Measurements from ENCODE around the gene SEC14L5.

Gene SEC14L5

DNA sequence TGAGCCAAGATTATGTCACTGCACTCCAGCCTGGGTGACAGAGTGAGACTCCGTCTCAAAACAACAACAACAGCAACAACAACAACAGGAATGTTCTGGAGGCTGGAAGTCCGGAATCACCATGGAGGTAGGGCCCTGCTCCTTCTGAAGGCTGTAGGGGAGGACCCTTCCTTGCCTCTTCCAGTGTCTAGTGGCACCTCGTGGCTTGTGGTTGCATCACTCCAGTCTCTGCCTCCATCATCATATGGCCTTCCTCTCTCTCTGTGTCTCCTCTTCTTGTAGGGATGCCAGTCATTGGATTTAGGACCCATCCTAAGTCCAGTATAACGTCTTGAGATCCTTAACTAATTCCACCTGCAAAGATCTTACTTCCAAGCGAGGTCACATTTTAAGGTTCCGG, 61.6 kb downstream of the SEC14L5 start:
- H3K4me3 ChIP-seq (ENCODE audit: low read depth in 1 of 2, low read length in 2 of 2): no peak overlapping the region
- no peaks in the 10 kb centered on the region for H3K36me3 ChIP-seq (ENCODE audit: control insufficient read depth in 1 of 2, insufficient read depth in 2 of 2, low read length in 2 of 2)
- H3K9me3 ChIP-seq (ENCODE audit: control insufficient read depth in 1 of 2, low read length in 2 of 2): no peaks in the 10 kb centered on the region
- H3K27ac ChIP-seq (ENCODE audit: low read length): no peak overlapping the region
- H3K27me3 ChIP-seq (ENCODE audit: low read depth, low read length): no peaks in the 10 kb centered on the region
- H3K4me1 ChIP-seq (ENCODE audit: control insufficient read depth in 1 of 2, insufficient read depth in 2 of 2, low read length in 2 of 2): no peaks in the 10 kb centered on the region

DNA sequence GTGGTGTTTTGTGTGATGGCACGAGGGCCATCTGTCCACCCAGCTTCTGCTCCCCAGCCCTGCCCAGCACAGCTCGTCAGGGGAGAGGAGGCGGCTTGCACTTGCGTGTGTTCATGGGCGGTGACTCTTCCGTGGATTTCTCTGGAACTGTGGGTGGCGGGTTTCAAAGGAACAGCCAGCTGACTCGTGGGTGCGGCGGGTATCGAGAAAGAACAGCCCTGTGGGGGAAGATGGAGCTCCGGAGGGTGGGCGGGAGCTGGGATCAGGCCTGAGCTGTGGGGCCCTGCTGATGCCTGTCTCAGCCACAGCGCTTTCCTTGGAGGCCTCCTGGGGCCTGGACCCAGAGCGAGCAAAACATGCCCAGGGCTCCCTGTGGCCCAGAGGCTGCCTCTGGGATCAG, 62.4 kb downstream of the SEC14L5 start:
- Histone ChIP-seq H3K4me1 (ENCODE audit: control insufficient read depth in 1 of 2, insufficient read depth in 2 of 2, low read length in 2 of 2) (no peaks in the 10 kb centered on the region), H3K27me3 (ENCODE audit: low read depth, low read length) (no peaks in the 10 kb centered on the region), H3K27ac (ENCODE audit: low read length) (no peak overlapping the region), H3K4me3 (ENCODE audit: low read depth in 1 of 2, low read length in 2 of 2) (no peak overlapping the region), H3K36me3 (ENCODE audit: control insufficient read depth in 1 of 2, insufficient read depth in 2 of 2, low read length in 2 of 2) (no peaks in the 10 kb centered on the region), H3K9me3 (ENCODE audit: control insufficient read depth in 1 of 2, low read length in 2 of 2) (no peaks in the 10 kb centered on the region)

DNA sequence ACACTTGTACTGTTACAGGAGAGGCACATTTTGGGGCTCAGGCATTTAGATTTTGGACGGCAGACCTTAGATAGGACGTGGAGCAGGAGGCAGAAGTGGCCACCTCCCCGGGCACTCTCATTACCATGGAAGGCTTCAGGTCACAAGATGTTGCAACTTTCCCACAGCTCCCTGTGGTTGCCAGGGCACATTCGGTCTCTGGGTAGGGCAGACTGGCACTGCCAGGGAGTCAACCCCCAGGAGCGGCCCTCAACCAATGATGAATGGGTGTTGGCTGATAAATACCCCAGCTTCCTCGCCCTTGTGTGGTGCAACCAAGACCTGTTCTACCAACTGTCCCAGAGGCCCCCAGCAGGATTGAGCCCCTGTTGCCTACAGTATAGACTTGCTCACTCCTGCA, 64.4 kb downstream of the SEC14L5 start:
- peaks cover 0 to 9% of the 10 kb centered on the region in 2 donors for H3K36me3 ChIP-seq (ENCODE audit: control insufficient read depth in 1 of 2, insufficient read depth in 2 of 2, low read length in 2 of 2)
- H3K4me3 ChIP-seq (ENCODE audit: low read depth in 1 of 2, low read length in 2 of 2): no peak overlapping the region
- no peaks in the 10 kb centered on the region for H3K27me3 ChIP-seq (ENCODE audit: low read depth, low read length)
- no peaks in the 10 kb centered on the region for H3K4me1 ChIP-seq (ENCODE audit: control insufficient read depth in 1 of 2, insufficient read depth in 2 of 2, low read length in 2 of 2)
- no peaks in the 10 kb centered on the region for H3K9me3 ChIP-seq (ENCODE audit: control insufficient read depth in 1 of 2, low read length in 2 of 2)
- no peak overlapping the region for H3K27ac ChIP-seq (ENCODE audit: low read length)

- no peaks in the 10 kb centered on the region for H3K4me1 ChIP-seq (ENCODE audit: control insufficient read depth in 1 of 2, insufficient read depth in 2 of 2, low read length in 2 of 2)
- no peak overlapping the region for H3K27ac ChIP-seq (ENCODE audit: low read length)
- H3K9me3 ChIP-seq (ENCODE audit: control insufficient read depth in 1 of 2, low read length in 2 of 2): no peaks in the 10 kb centered on the region
- H3K36me3 ChIP-seq (ENCODE audit: control insufficient read depth in 1 of 2, insufficient read depth in 2 of 2, low read length in 2 of 2): peaks cover 0 to 28% of the 10 kb centered on the region in 2 donors
- H3K27me3 ChIP-seq (ENCODE audit: low read depth, low read length): no peaks in the 10 kb centered on the region
- H3K4me3 ChIP-seq (ENCODE audit: low read depth in 1 of 2, low read length in 2 of 2): no peak overlapping the region
Measured at GRCh38 chr16:5024632-5025031, 66.5 kb downstream of the SEC14L5 start.

DNA sequence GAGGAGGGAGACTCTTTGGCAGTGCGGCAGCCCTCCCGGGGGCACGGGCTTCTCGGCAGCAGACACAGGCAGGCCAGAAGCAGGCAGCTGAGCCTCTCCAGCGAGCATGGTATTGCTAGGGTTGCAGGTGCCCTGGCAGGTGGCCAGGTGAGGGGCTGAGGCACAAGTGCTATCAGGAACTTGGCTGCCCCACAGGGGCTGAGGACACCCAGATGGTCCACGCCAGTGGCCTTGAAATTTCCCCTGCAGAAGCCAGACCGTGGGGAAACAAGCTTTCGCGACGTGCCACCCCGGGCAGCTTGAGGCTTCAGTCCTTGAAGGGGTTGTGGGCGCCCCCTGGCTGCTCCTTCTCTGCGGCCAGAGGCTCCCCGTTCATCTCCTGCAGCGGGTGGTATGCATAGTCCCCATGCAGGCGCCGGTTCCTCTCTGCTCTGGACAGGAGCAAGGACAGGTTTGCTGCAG, 67.1 kb downstream of the SEC14L5 start:
- peaks cover 0 to 34% of the 10 kb centered on the region in 2 donors for H3K36me3 ChIP-seq (ENCODE audit: control insufficient read depth in 1 of 2, insufficient read depth in 2 of 2, low read length in 2 of 2)
- no peak overlapping the region for H3K27ac ChIP-seq (ENCODE audit: low read length)
- H3K4me3 ChIP-seq (ENCODE audit: low read depth in 1 of 2, low read length in 2 of 2): no peak overlapping the region
- no peaks in the 10 kb centered on the region for H3K4me1 ChIP-seq (ENCODE audit: control insufficient read depth in 1 of 2, insufficient read depth in 2 of 2, low read length in 2 of 2)
- no peaks in the 10 kb centered on the region for H3K27me3 ChIP-seq (ENCODE audit: low read depth, low read length)
- no peaks in the 10 kb centered on the region for H3K9me3 ChIP-seq (ENCODE audit: control insufficient read depth in 1 of 2, low read length in 2 of 2)

- H3K9me3 ChIP-seq (ENCODE audit: control insufficient read depth in 1 of 2, low read length in 2 of 2): no peaks in the 10 kb centered on the region
- H3K27ac ChIP-seq (ENCODE audit: low read length): no peak overlapping the region
- H3K4me1 ChIP-seq (ENCODE audit: control insufficient read depth in 1 of 2, insufficient read depth in 2 of 2, low read length in 2 of 2): no peaks in the 10 kb centered on the region
- H3K27me3 ChIP-seq (ENCODE audit: low read depth, low read length): no peaks in the 10 kb centered on the region
- peaks cover 0 to 38% of the 10 kb centered on the region in 2 donors for H3K36me3 ChIP-seq (ENCODE audit: control insufficient read depth in 1 of 2, insufficient read depth in 2 of 2, low read length in 2 of 2)
- H3K4me3 ChIP-seq (ENCODE audit: low read depth in 1 of 2, low read length in 2 of 2): no peak overlapping the region
Measured at GRCh38 chr16:5026664-5027063, 68.5 kb downstream of the SEC14L5 start.

DNA sequence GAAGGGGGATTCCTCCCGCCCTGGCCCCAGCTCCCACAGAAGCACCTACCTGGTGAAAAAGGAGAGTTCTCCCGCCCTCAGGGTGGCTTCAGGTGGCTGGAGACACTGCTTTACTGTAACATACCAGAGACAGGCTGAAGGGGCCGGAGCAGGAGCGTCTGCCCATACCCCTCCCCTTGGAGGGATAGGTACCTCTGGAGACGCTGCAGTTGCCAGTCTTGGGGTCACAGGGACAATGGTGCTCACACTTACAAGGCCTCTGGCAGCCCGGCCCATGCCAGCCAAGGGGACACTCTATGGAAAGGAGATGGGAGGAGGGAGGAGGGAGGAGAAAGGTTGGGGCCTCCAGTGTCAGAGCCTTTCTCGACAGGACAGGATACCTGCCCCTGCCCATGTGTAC, 69.0 kb downstream of the SEC14L5 start:
- peaks cover 0 to under 1% of the 10 kb centered on the region in 2 donors for H3K4me1 ChIP-seq (ENCODE audit: control insufficient read depth in 1 of 2, insufficient read depth in 2 of 2, low read length in 2 of 2)
- no peak overlapping the region for H3K4me3 ChIP-seq (ENCODE audit: low read depth in 1 of 2, low read length in 2 of 2)
- no peak overlapping the region for H3K27ac ChIP-seq (ENCODE audit: low read length)
- peaks cover 0 to 38% of the 10 kb centered on the region in 2 donors for H3K36me3 ChIP-seq (ENCODE audit: control insufficient read depth in 1 of 2, insufficient read depth in 2 of 2, low read length in 2 of 2)
- H3K27me3 ChIP-seq (ENCODE audit: low read depth, low read length): no peaks in the 10 kb centered on the region
- no peaks in the 10 kb centered on the region for H3K9me3 ChIP-seq (ENCODE audit: control insufficient read depth in 1 of 2, low read length in 2 of 2)

GRCh38 chr16:5027575-5028235, 69.6 kb downstream of the SEC14L5 start:
- H3K27ac ChIP-seq (ENCODE audit: low read length): no peak overlapping the region
- peaks cover 0 to 38% of the 10 kb centered on the region in 2 donors for H3K36me3 ChIP-seq (ENCODE audit: control insufficient read depth in 1 of 2, insufficient read depth in 2 of 2, low read length in 2 of 2)
- no peaks in the 10 kb centered on the region for H3K27me3 ChIP-seq (ENCODE audit: low read depth, low read length)
- no peaks in the 10 kb centered on the region for H3K9me3 ChIP-seq (ENCODE audit: control insufficient read depth in 1 of 2, low read length in 2 of 2)
- peaks cover 0 to 7% of the 10 kb centered on the region in 2 donors for H3K4me1 ChIP-seq (ENCODE audit: control insufficient read depth in 1 of 2, insufficient read depth in 2 of 2, low read length in 2 of 2)
- H3K4me3 ChIP-seq (ENCODE audit: low read depth in 1 of 2, low read length in 2 of 2): no peak overlapping the region

- H3K9me3 ChIP-seq (ENCODE audit: control insufficient read depth in 1 of 2, low read length in 2 of 2): no peaks in the 10 kb centered on the region
- no peak overlapping the region for H3K27ac ChIP-seq (ENCODE audit: low read length)
- no peak overlapping the region for H3K4me3 ChIP-seq (ENCODE audit: low read depth in 1 of 2, low read length in 2 of 2)
- H3K4me1 ChIP-seq (ENCODE audit: control insufficient read depth in 1 of 2, insufficient read depth in 2 of 2, low read length in 2 of 2): peaks cover 1 to 17% of the 10 kb centered on the region in 2 donors
- peaks cover 0 to 38% of the 10 kb centered on the region in 2 donors for H3K36me3 ChIP-seq (ENCODE audit: control insufficient read depth in 1 of 2, insufficient read depth in 2 of 2, low read length in 2 of 2)
- H3K27me3 ChIP-seq (ENCODE audit: low read depth, low read length): no peaks in the 10 kb centered on the region
Measured at GRCh38 chr16:5028950-5029475, 70.9 kb downstream of the SEC14L5 start.

DNA sequence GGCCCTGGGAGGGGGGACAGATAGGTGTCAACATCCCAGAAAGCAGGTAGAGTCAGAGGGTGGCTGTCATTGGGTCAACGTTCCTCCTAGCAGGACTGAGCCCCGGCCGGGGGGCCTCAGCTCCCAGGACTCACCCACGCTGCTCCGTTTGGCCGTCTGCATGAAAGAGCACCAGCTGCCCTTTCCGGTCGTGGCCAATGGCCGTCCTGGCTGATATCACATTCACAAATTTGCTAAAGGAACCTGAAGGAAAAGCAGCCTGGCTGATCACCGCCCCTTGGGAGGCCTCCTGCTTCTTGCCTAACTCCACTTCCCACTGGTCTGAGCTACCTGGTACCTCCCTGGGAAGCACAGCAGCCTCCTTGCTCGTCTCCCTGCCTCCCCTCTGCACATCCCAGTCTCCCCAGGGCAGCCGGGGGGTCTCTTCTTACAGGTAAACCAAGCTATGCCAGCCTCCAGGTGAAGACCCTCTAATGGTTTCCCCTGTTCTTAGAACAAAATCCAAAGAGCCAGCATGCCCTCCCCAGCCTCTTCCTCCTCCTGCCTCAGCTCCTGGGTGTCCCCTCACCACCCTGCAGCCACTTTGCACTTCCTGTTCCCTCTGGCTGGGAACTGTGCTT, 72.2 kb downstream of the SEC14L5 start:
- H3K9me3 ChIP-seq (ENCODE audit: control insufficient read depth in 1 of 2, low read length in 2 of 2): no peaks in the 10 kb centered on the region
- peaks cover 0 to 38% of the 10 kb centered on the region in 2 donors for H3K36me3 ChIP-seq (ENCODE audit: control insufficient read depth in 1 of 2, insufficient read depth in 2 of 2, low read length in 2 of 2)
- H3K27me3 ChIP-seq (ENCODE audit: low read depth, low read length): no peaks in the 10 kb centered on the region
- H3K4me3 ChIP-seq (ENCODE audit: low read depth in 1 of 2, low read length in 2 of 2): no peak overlapping the region
- peaks cover 6 to 27% of the 10 kb centered on the region in 2 donors for H3K4me1 ChIP-seq (ENCODE audit: control insufficient read depth in 1 of 2, insufficient read depth in 2 of 2, low read length in 2 of 2)
- no peak overlapping the region for H3K27ac ChIP-seq (ENCODE audit: low read length)

DNA sequence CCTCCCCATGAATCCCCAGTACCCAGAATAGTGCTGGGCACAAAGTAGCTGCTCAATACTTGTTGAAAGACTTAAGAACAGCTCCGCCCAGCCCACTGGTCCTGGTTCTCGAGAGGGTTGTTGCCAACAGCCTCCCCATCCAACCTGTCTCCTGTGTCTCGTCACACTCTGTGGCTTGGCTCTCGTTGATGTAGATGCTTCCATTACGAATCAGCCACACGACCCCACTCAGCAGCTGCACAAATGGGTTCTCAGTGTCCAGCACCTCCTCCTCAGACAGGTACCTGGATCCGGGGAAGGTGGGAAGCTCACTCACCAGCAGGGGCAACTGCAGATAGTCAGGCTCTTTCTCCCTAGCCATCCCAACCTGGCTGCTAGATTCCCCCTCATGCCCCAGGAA, 73.5 kb downstream of the SEC14L5 start:
- H3K27me3 ChIP-seq (ENCODE audit: low read depth, low read length): no peaks in the 10 kb centered on the region
- H3K4me1 ChIP-seq (ENCODE audit: control insufficient read depth in 1 of 2, insufficient read depth in 2 of 2, low read length in 2 of 2): peaks cover 6 to 27% of the 10 kb centered on the region in 2 donors

More for the DNA sequence above, 73.5 kb downstream of the SEC14L5 start:
- no peaks in the 10 kb centered on the region for H3K9me3 ChIP-seq (ENCODE audit: control insufficient read depth in 1 of 2, low read length in 2 of 2)
- H3K36me3 ChIP-seq (ENCODE audit: control insufficient read depth in 1 of 2, insufficient read depth in 2 of 2, low read length in 2 of 2): peaks cover 0 to 38% of the 10 kb centered on the region in 2 donors
- H3K4me3 ChIP-seq (ENCODE audit: low read depth in 1 of 2, low read length in 2 of 2): no peak overlapping the region
- H3K27ac ChIP-seq (ENCODE audit: low read length): no peak overlapping the region

All from muscle layer of duodenum (tissue), 2 donors.